Measurements from ENCODE around the gene NUDT8. TPM values are rescaled to one million over a fixed set of nuclear protein-coding genes. Genes with fewer than 3 reads are reported as not detected.

NUDT8 gene
- total RNA-seq, 1 experiment from 2014 or later, result 13.2 TPM

- ChIA-PET POLR2A (no interaction called here), CTCF (no interaction called here)
- no peak overlapping the region for H3K4me3 ChIP-seq (ENCODE audit: low read depth in 2 of 2, low read length in 2 of 2)
- intact Hi-C loops (cut with micrococcal nuclease; ENCODE audit: unreplicated experiment) (no loop called here), in situ Hi-C loops (cut with HindIII; ENCODE audit: low pct_unique_long_range_greater_than_20kb, low sequenced_read_pairs) (no loop called here)
- DNase-seq (ENCODE audit: low read depth, low spot score) (no peak), ATAC-seq (no peak)
- peaks cover 14% of the 10 kb centered on the region for H3K4me1 ChIP-seq (ENCODE audit: control insufficient read depth, insufficient read depth, low read length)
- H3K9me3 ChIP-seq (ENCODE audit: control insufficient read depth, insufficient read depth, low read depth, low read length), result no peaks in the 10 kb centered on the region
- no peaks in the 10 kb centered on the region for H3K27me3 ChIP-seq (ENCODE audit: control insufficient read depth, insufficient read depth, low read length)
- no peaks in the 10 kb centered on the region; the same call in 1 of the 2 replicates for H3K36me3 ChIP-seq (ENCODE audit: control insufficient read depth, insufficient read depth, low read length)
- no TSS peak for BruUV-seq (replicated peaks)
- no peak overlapping the region for H3K27ac ChIP-seq (ENCODE audit: low read length)
- no peak for TF ChIP-seq SIN3A (IDR thresholded peaks at IDR 0.05; ENCODE audit: borderline replicate concordance, insufficient read depth, low read depth, low read length)
- TF ChIP-seq REST (IDR thresholded peaks at IDR 0.05; ENCODE audit: insufficient read depth in 1 of 2, low read depth in 2 of 2, low read length in 1 of 2), result no peak
- TF ChIP-seq, protein P1, sequence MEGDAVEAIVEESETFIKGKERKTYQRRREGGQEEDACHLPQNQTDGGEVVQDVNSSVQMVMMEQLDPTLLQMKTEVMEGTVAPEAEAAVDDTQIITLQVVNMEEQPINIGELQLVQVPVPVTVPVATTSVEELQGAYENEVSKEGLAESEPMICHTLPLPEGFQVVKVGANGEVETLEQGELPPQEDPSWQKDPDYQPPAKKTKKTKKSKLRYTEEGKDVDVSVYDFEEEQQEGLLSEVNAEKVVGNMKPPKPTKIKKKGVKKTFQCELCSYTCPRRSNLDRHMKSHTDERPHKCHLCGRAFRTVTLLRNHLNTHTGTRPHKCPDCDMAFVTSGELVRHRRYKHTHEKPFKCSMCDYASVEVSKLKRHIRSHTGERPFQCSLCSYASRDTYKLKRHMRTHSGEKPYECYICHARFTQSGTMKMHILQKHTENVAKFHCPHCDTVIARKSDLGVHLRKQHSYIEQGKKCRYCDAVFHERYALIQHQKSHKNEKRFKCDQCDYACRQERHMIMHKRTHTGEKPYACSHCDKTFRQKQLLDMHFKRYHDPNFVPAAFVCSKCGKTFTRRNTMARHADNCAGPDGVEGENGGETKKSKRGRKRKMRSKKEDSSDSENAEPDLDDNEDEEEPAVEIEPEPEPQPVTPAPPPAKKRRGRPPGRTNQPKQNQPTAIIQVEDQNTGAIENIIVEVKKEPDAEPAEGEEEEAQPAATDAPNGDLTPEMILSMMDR (IDR thresholded peaks at IDR 0.05), result no peak
- no peak for TF ChIP-seq TCF7L2 (IDR thresholded peaks at IDR 0.05; ENCODE audit: low read depth, low read length)
- TF ChIP-seq POLR2AphosphoS5 (IDR thresholded peaks at IDR 0.05; ENCODE audit: low read depth, low read length), result no peak
Observed at GRCh38 chr11:67611704-67612587, 17.8 kb downstream of the NUDT8 start.

- H3K27me3 ChIP-seq (ENCODE audit: control insufficient read depth, insufficient read depth, low read length), result no peaks in the 10 kb centered on the region
- CTCF ChIA-PET, result no interaction called here
- ATAC-seq (no peak), DNase-seq (ENCODE audit: low read depth, low spot score) (no peak)
- no peak overlapping the region for H3K27ac ChIP-seq (ENCODE audit: low read length)
- TF ChIP-seq TCF7L2 (IDR thresholded peaks at IDR 0.05; ENCODE audit: low read depth, low read length) (no peak), POLR2AphosphoS5 (IDR thresholded peaks at IDR 0.05; ENCODE audit: low read depth, low read length) (no peak), REST (IDR thresholded peaks at IDR 0.05; ENCODE audit: insufficient read depth in 1 of 2, low read depth in 2 of 2, low read length in 1 of 2) (no peak), SIN3A (IDR thresholded peaks at IDR 0.05; ENCODE audit: borderline replicate concordance, insufficient read depth, low read depth, low read length) (no peak)
- TF ChIP-seq, protein P1 (IDR thresholded peaks at IDR 0.05), result no peak
- H3K9me3 ChIP-seq (ENCODE audit: control insufficient read depth, insufficient read depth, low read depth, low read length), result no peaks in the 10 kb centered on the region
- in situ Hi-C loops (cut with HindIII; ENCODE audit: low pct_unique_long_range_greater_than_20kb, low sequenced_read_pairs) (no loop called here), intact Hi-C loops (cut with micrococcal nuclease; ENCODE audit: unreplicated experiment) (no loop called here)
- no peaks in the 10 kb centered on the region; the same call in 1 of the 2 replicates for H3K36me3 ChIP-seq (ENCODE audit: control insufficient read depth, insufficient read depth, low read length)
- H3K4me3 ChIP-seq (ENCODE audit: low read depth in 2 of 2, low read length in 2 of 2), result no peak overlapping the region
- no TSS peak for BruUV-seq (replicated peaks)
- POLR2A ChIA-PET, result no interaction called here
- peaks cover 16% of the 10 kb centered on the region for H3K4me1 ChIP-seq (ENCODE audit: control insufficient read depth, insufficient read depth, low read length)
Observed at GRCh38 chr11:67611165-67611564, 18.6 kb downstream of the NUDT8 start.
